Measurements from ENCODE around the gene LARGE1. TPM values are rescaled to one million over a fixed set of nuclear protein-coding genes. Genes with fewer than 3 reads are reported as not detected.

LARGE1 gene
- total RNA-seq, 2 experiments from 2014 or later = 0.18 to 0.58 TPM

- Mint-ChIP-seq H3K4me3 (no peak overlapping the region), H3K9me3 (ENCODE audit: insufficient read depth) (peaks cover 7% of the 10 kb centered on the region), H3K27ac (no peak overlapping the region), H3K4me1 (ENCODE audit: low read depth) (no peaks in the 10 kb centered on the region), H3K27me3 (ENCODE audit: low read depth) (no peaks in the 10 kb centered on the region), H3K36me3 (ENCODE audit: low read depth) (no peaks in the 10 kb centered on the region)
- CTCF ChIA-PET = no interaction called here
- ATAC-seq = no peak
- DNase-seq = no peak
- POLR2A ChIA-PET = no interaction called here
Measured at GRCh38 chr22:33677536-33677935, 242.7 kb downstream of the LARGE1 start.

- no peak overlapping the region for H3K27ac Mint-ChIP-seq
- H3K9me3 Mint-ChIP-seq (ENCODE audit: insufficient read depth) = peaks cover 7% of the 10 kb centered on the region
- no peak overlapping the region for H3K4me3 Mint-ChIP-seq
- no peak for DNase-seq
- no peak for ATAC-seq
- POLR2A ChIA-PET = no interaction called here
- no peaks in the 10 kb centered on the region for H3K27me3 Mint-ChIP-seq (ENCODE audit: low read depth)
- no peaks in the 10 kb centered on the region for H3K36me3 Mint-ChIP-seq (ENCODE audit: low read depth)
- H3K4me1 Mint-ChIP-seq (ENCODE audit: low read depth) = no peaks in the 10 kb centered on the region
- CTCF ChIA-PET = no interaction called here
Measured at GRCh38 chr22:33674357-33674756, 245.9 kb downstream of the LARGE1 start.

GRCh38 chr22:33669746-33670145 is 250.5 kb downstream of the LARGE1 start:
- no peak overlapping the region for H3K27ac Mint-ChIP-seq
- no peaks in the 10 kb centered on the region for H3K36me3 Mint-ChIP-seq (ENCODE audit: low read depth)
- DNase-seq (no peak), ATAC-seq (no peak)
- CTCF ChIA-PET = no interaction called here
- no peak overlapping the region for H3K4me3 Mint-ChIP-seq
- H3K27me3 Mint-ChIP-seq (ENCODE audit: low read depth) = no peaks in the 10 kb centered on the region
- peaks cover 5% of the 10 kb centered on the region for H3K9me3 Mint-ChIP-seq (ENCODE audit: insufficient read depth)
- no peaks in the 10 kb centered on the region for H3K4me1 Mint-ChIP-seq (ENCODE audit: low read depth)
- POLR2A ChIA-PET = no interaction called here

GRCh38 chr22:33666961-33667619 is 253.2 kb downstream of the LARGE1 start:
- Mint-ChIP-seq H3K4me1 (ENCODE audit: low read depth) (no peaks in the 10 kb centered on the region), H3K27me3 (ENCODE audit: low read depth) (no peaks in the 10 kb centered on the region), H3K27ac (no peak overlapping the region), H3K36me3 (ENCODE audit: low read depth) (no peaks in the 10 kb centered on the region), H3K4me3 (no peak overlapping the region), H3K9me3 (ENCODE audit: insufficient read depth) (peaks cover 5% of the 10 kb centered on the region)
- ATAC-seq (no peak), DNase-seq (no peak)
- CTCF ChIA-PET = no interaction called here
- POLR2A ChIA-PET = no interaction called here

- CTCF ChIA-PET = no interaction called here
Measured at GRCh38 chr22:33666279-33666960, 253.9 kb downstream of the LARGE1 start.

GRCh38 chr22:33659448-33659847 is 260.8 kb downstream of the LARGE1 start:
- H3K27me3 Mint-ChIP-seq (ENCODE audit: low read depth) = no peaks in the 10 kb centered on the region
- DNase-seq (no peak), ATAC-seq (no peak)
- no peaks in the 10 kb centered on the region for H3K4me1 Mint-ChIP-seq (ENCODE audit: low read depth)
- ChIA-PET CTCF (no interaction called here), POLR2A (no interaction called here)
- H3K27ac Mint-ChIP-seq = no peak overlapping the region
- H3K9me3 Mint-ChIP-seq (ENCODE audit: insufficient read depth) = peaks cover 22% of the 10 kb centered on the region
- H3K36me3 Mint-ChIP-seq (ENCODE audit: low read depth) = no peaks in the 10 kb centered on the region
- no peak overlapping the region for H3K4me3 Mint-ChIP-seq

More at GRCh38 chr22:33666279-33666960, 253.9 kb downstream of the LARGE1 start:
- Mint-ChIP-seq H3K4me1 (ENCODE audit: low read depth) (no peaks in the 10 kb centered on the region), H3K36me3 (ENCODE audit: low read depth) (no peaks in the 10 kb centered on the region), H3K27me3 (ENCODE audit: low read depth) (no peaks in the 10 kb centered on the region), H3K27ac (no peak overlapping the region), H3K4me3 (no peak overlapping the region), H3K9me3 (ENCODE audit: insufficient read depth) (peaks cover 5% of the 10 kb centered on the region)
- ATAC-seq = no peak
- POLR2A ChIA-PET = interaction anchor here (0.7 kb wide), 1 partner anchor 837 kb away, joined by 4 read pairs; no protein-coding TSS in a partner anchor
- DNase-seq = no peak

- no peak for ATAC-seq
- Mint-ChIP-seq H3K9me3 (ENCODE audit: insufficient read depth) (peaks cover 22% of the 10 kb centered on the region), H3K27ac (no peak overlapping the region), H3K36me3 (ENCODE audit: low read depth) (no peaks in the 10 kb centered on the region), H3K4me3 (no peak overlapping the region), H3K4me1 (ENCODE audit: low read depth) (no peaks in the 10 kb centered on the region), H3K27me3 (ENCODE audit: low read depth) (no peaks in the 10 kb centered on the region)
- POLR2A ChIA-PET = no interaction called here
- CTCF ChIA-PET = no interaction called here
- DNase-seq = no peak
Measured at GRCh38 chr22:33658775-33659174, 261.5 kb downstream of the LARGE1 start.

- Mint-ChIP-seq H3K27ac (no peak overlapping the region), H3K4me3 (no peak overlapping the region), H3K4me1 (ENCODE audit: low read depth) (no peaks in the 10 kb centered on the region), H3K9me3 (ENCODE audit: insufficient read depth) (peaks cover 22% of the 10 kb centered on the region), H3K36me3 (ENCODE audit: low read depth) (no peaks in the 10 kb centered on the region), H3K27me3 (ENCODE audit: low read depth) (no peaks in the 10 kb centered on the region)
- ChIA-PET CTCF (no interaction called here), POLR2A (no interaction called here)
- no peak for DNase-seq
- no peak for ATAC-seq
Measured at GRCh38 chr22:33657670-33658069, 262.6 kb downstream of the LARGE1 start.

- H3K27ac Mint-ChIP-seq = no peak overlapping the region
- no peaks in the 10 kb centered on the region for H3K4me1 Mint-ChIP-seq (ENCODE audit: low read depth)
- no peaks in the 10 kb centered on the region for H3K36me3 Mint-ChIP-seq (ENCODE audit: low read depth)
- no peak overlapping the region for H3K4me3 Mint-ChIP-seq
- peaks cover 22% of the 10 kb centered on the region for H3K9me3 Mint-ChIP-seq (ENCODE audit: insufficient read depth)
- DNase-seq = no peak
- CTCF ChIA-PET = no interaction called here
- no peak for ATAC-seq
- no peaks in the 10 kb centered on the region for H3K27me3 Mint-ChIP-seq (ENCODE audit: low read depth)
- POLR2A ChIA-PET = no interaction called here
Measured at GRCh38 chr22:33656808-33657628, 263.3 kb downstream of the LARGE1 start.

- Mint-ChIP-seq H3K27me3 (ENCODE audit: low read depth) (no peaks in the 10 kb centered on the region), H3K27ac (no peak overlapping the region), H3K4me3 (no peak overlapping the region), H3K36me3 (ENCODE audit: low read depth) (no peaks in the 10 kb centered on the region), H3K9me3 (ENCODE audit: insufficient read depth) (peaks cover 31% of the 10 kb centered on the region), H3K4me1 (ENCODE audit: low read depth) (no peaks in the 10 kb centered on the region)
- ChIA-PET POLR2A (no interaction called here), CTCF (no interaction called here)
- DNase-seq (no peak), ATAC-seq (no peak)
Measured at GRCh38 chr22:33654173-33654895, 265.9 kb downstream of the LARGE1 start.

GRCh38 chr22:33653532-33654063 is 266.7 kb downstream of the LARGE1 start:
- DNase-seq (no peak), ATAC-seq (no peak)
- no peaks in the 10 kb centered on the region for H3K4me1 Mint-ChIP-seq (ENCODE audit: low read depth)
- ChIA-PET CTCF (no interaction called here), POLR2A (no interaction called here)
- no peaks in the 10 kb centered on the region for H3K36me3 Mint-ChIP-seq (ENCODE audit: low read depth)
- H3K4me3 Mint-ChIP-seq = no peak overlapping the region
- peaks cover 29% of the 10 kb centered on the region for H3K9me3 Mint-ChIP-seq (ENCODE audit: insufficient read depth)
- H3K27me3 Mint-ChIP-seq (ENCODE audit: low read depth) = no peaks in the 10 kb centered on the region
- H3K27ac Mint-ChIP-seq = no peak overlapping the region

GRCh38 chr22:33652615-33653014 is 267.7 kb downstream of the LARGE1 start:
- Mint-ChIP-seq H3K27ac (no peak overlapping the region), H3K36me3 (ENCODE audit: low read depth) (no peaks in the 10 kb centered on the region), H3K4me3 (no peak overlapping the region), H3K4me1 (ENCODE audit: low read depth) (no peaks in the 10 kb centered on the region), H3K27me3 (ENCODE audit: low read depth) (no peaks in the 10 kb centered on the region), H3K9me3 (ENCODE audit: insufficient read depth) (peaks cover 34% of the 10 kb centered on the region)
- ChIA-PET POLR2A (no interaction called here), CTCF (no interaction called here)
- ATAC-seq (no peak), DNase-seq (no peak)
